ENCODE data around the gene LOX. TPM values are rescaled to one million over a fixed set of nuclear protein-coding genes. Genes with fewer than 3 reads are reported as not detected.

LOX gene
- total RNA-seq, 6 experiments from 2014 or later = 0.97 to 11.8 (median 2.2) TPM

DNA sequence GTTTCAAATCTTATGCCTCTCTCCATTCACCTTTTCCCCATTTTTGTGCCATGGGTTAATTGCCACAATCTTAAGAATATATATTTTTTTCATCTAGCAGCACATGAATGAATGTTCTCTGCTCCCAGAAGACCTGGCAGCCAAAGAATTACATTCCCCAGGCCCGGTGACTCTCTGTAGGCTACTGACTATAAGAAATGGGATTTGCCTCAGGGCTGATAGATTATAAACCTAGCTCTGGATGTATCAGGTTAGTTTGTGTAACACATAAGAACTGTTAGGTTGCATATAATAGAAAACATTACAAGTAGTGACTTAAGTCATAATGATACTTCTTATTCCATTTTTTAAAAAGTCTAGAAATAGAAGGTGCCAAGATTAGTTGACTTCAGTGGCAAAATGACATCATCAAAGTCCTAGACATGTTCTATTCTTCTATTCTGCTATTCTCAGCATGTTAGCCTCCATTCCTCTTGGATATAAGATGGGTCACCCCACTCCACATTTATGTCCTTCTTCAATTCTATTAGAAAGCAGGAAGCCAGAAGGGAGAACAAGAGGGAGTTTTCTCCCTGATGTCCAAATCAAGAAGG, 40.4 kb upstream of the LOX start:
- DNase-seq (no peak), ATAC-seq (no peak)
- TF ChIP-seq POLR2A (IDR thresholded peaks at IDR 0.05) = no peak
- TF ChIP-seq, protein P1, sequence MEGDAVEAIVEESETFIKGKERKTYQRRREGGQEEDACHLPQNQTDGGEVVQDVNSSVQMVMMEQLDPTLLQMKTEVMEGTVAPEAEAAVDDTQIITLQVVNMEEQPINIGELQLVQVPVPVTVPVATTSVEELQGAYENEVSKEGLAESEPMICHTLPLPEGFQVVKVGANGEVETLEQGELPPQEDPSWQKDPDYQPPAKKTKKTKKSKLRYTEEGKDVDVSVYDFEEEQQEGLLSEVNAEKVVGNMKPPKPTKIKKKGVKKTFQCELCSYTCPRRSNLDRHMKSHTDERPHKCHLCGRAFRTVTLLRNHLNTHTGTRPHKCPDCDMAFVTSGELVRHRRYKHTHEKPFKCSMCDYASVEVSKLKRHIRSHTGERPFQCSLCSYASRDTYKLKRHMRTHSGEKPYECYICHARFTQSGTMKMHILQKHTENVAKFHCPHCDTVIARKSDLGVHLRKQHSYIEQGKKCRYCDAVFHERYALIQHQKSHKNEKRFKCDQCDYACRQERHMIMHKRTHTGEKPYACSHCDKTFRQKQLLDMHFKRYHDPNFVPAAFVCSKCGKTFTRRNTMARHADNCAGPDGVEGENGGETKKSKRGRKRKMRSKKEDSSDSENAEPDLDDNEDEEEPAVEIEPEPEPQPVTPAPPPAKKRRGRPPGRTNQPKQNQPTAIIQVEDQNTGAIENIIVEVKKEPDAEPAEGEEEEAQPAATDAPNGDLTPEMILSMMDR (IDR thresholded peaks at IDR 0.05) = no peak
- Histone ChIP-seq H3K27me3 (no peaks in the 10 kb centered on the region), H3K4me1 (no peaks in the 10 kb centered on the region), H3K27ac (no peak overlapping the region), H3K4me3 (no peak overlapping the region), H3K36me3 (no peaks in the 10 kb centered on the region), H3K9me3 (no peaks in the 10 kb centered on the region)
- 73% methylated on average over 1 of the region's 1 CpG for WGBS (ENCODE audit: insufficient coverage, low coverage, low lambda C conversion rate, missing lambda C conversion rate)
- intact Hi-C loops (cut with DNase I) = no loop called here

DNA sequence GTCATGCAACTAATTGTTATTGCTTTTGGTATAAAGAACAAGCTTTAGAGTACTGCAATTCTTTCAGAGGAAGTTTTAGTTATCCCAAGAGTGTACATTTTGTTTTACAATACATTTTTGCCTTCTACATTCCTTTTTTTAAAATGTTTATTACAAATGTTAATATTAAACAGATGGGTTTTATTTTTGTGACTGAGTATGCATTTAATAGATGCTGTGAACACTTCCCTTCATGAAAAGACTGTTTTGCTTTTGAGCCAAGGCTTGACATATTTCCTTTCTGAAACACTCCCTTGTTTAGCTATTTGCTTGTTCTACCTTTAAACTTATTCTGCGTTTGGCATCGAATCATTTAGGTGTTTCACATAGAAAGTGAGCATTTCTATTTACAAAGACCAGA, 36.4 kb upstream of the LOX start:
- no peaks in the 10 kb centered on the region for H3K9me3 ChIP-seq
- H3K4me3 ChIP-seq = no peak overlapping the region
- DNase-seq (no peak), ATAC-seq (no peak)
- TF ChIP-seq POLR2A (IDR thresholded peaks at IDR 0.05) = no peak
- TF ChIP-seq, protein P1 (IDR thresholded peaks at IDR 0.05) = no peak
- WGBS (ENCODE audit: insufficient coverage, low coverage, low lambda C conversion rate, missing lambda C conversion rate) = 78% methylated on average over 2 of the region's 2 CpGs
- H3K27ac ChIP-seq = no peak overlapping the region
- H3K4me1 ChIP-seq = no peaks in the 10 kb centered on the region
- no peaks in the 10 kb centered on the region for H3K27me3 ChIP-seq
- intact Hi-C loops (cut with DNase I) = no loop called here
- H3K36me3 ChIP-seq = no peaks in the 10 kb centered on the region

- Histone ChIP-seq H3K27me3 (no peaks in the 10 kb centered on the region), H3K27ac (no peak overlapping the region), H3K36me3 (no peaks in the 10 kb centered on the region), H3K4me1 (no peaks in the 10 kb centered on the region), H3K9me3 (no peaks in the 10 kb centered on the region), H3K4me3 (no peak overlapping the region)
- WGBS (ENCODE audit: insufficient coverage, low coverage, low lambda C conversion rate, missing lambda C conversion rate) = 69% methylated on average over 4 of the region's 6 CpGs
- TF ChIP-seq POLR2A (IDR thresholded peaks at IDR 0.05) = no peak
- TF ChIP-seq, protein P1 (IDR thresholded peaks at IDR 0.05) = no peak
- DNase-seq (no peak), ATAC-seq (no peak)
- intact Hi-C loops (cut with DNase I) = no loop called here
Measured at GRCh38 chr5:122112733-122113558, 34.9 kb upstream of the LOX start.

GRCh38 chr5:122112063-122112462, 34.0 kb upstream of the LOX start:
- no peak for ATAC-seq
- Histone ChIP-seq H3K4me3 (no peak overlapping the region), H3K27me3 (no peaks in the 10 kb centered on the region), H3K36me3 (no peaks in the 10 kb centered on the region), H3K27ac (no peak overlapping the region), H3K9me3 (no peaks in the 10 kb centered on the region), H3K4me1 (no peaks in the 10 kb centered on the region)
- intact Hi-C loops (cut with DNase I) = no loop called here
- WGBS (ENCODE audit: insufficient coverage, low coverage, low lambda C conversion rate, missing lambda C conversion rate) = 38% methylated on average over 3 of the region's 3 CpGs
- TF ChIP-seq, protein P1 (IDR thresholded peaks at IDR 0.05) = no peak
- TF ChIP-seq POLR2A (IDR thresholded peaks at IDR 0.05) = no peak
- no peak for DNase-seq
